ENCODE data around the gene PRDM16.

The PRDM16 gene

GRCh38 chr1:3069491-3070308, 697 bp downstream of the PRDM16 start:
- peak; percentile 8 for TF ChIP-seq CTCF (IDR thresholded peaks at IDR 0.05; ENCODE audit: low read depth, low read length)
- DNase-seq (ENCODE audit: low read depth in 2 of 2): peak; percentile 51 to 62
- H3K4me3 ChIP-seq (replicated peaks in 1 of 2; ENCODE audit: low read depth in 2 of 2, low read length in 2 of 2): peak overlapping the region; percentile 45 to 47

- DNase-seq (ENCODE audit: low read depth in 2 of 2): no peak
- peak overlapping the region in 1 of 2 donors; percentile 47 for H3K4me3 ChIP-seq (replicated peaks in 1 of 2; ENCODE audit: low read depth in 2 of 2, low read length in 2 of 2)
- no peak for TF ChIP-seq CTCF (IDR thresholded peaks at IDR 0.05; ENCODE audit: low read depth, low read length)
Measured at GRCh38 chr1:3070309-3070643, 1.3 kb downstream of the PRDM16 start.

GRCh38 chr1:3070644-3071564, 1.9 kb downstream of the PRDM16 start:
- no peak for TF ChIP-seq CTCF (IDR thresholded peaks at IDR 0.05; ENCODE audit: low read depth, low read length)
- H3K4me3 ChIP-seq (replicated peaks in 1 of 2; ENCODE audit: low read depth in 2 of 2, low read length in 2 of 2): peak overlapping the region in 1 of 2 donors; percentile 18
- peak in 1 of 2 donors; percentile 6 for DNase-seq (ENCODE audit: low read depth in 2 of 2)

GRCh38 chr1:3071565-3072390, 2.8 kb downstream of the PRDM16 start:
- no peak overlapping the region for H3K4me3 ChIP-seq (replicated peaks in 1 of 2; ENCODE audit: low read depth in 2 of 2, low read length in 2 of 2)
- no peak for TF ChIP-seq CTCF (IDR thresholded peaks at IDR 0.05; ENCODE audit: low read depth, low read length)
- no peak for DNase-seq (ENCODE audit: low read depth in 2 of 2)

- no peak for DNase-seq (ENCODE audit: low read depth in 2 of 2)
- no peak for TF ChIP-seq CTCF (IDR thresholded peaks at IDR 0.05; ENCODE audit: low read depth, low read length)
- no peak overlapping the region for H3K4me3 ChIP-seq (replicated peaks in 1 of 2; ENCODE audit: low read depth in 2 of 2, low read length in 2 of 2)
Measured at GRCh38 chr1:3072391-3073185, 3.6 kb downstream of the PRDM16 start.

- H3K4me3 ChIP-seq (replicated peaks in 1 of 2; ENCODE audit: low read depth in 2 of 2, low read length in 2 of 2): no peak overlapping the region
- no peak for TF ChIP-seq CTCF (IDR thresholded peaks at IDR 0.05; ENCODE audit: low read depth, low read length)
- DNase-seq (ENCODE audit: low read depth in 2 of 2): no peak
Measured at GRCh38 chr1:3073186-3073488, 4.1 kb downstream of the PRDM16 start.

Measured in cardiac fibroblast (primary cell).